Chondrocyte (in vitro differentiated cells): ENCODE measurements around the gene ITGA3. TPM values are rescaled to one million over a fixed set of nuclear protein-coding genes. Genes with fewer than 3 reads are reported as not detected.
A peak's percentile ranks its signal among the peaks of the same experiment; 100 is the strongest.

Experiments
- DNase-seq: peaks from one replicate; pipeline ENCODE4 v3.0.0; 2021; ENCODE audit warnings: mixed read lengths, low spot score
- H3K27ac Mint-ChIP-seq: one replicate; pipeline ENCODE4 v1.8.0; 2021; ENCODE audit warnings: mild to moderate bottlenecking, moderate library complexity, mixed read lengths; ENCODE audit not compliant: unreplicated experiment
- H3K27me3 Mint-ChIP-seq: 2 replicates; pipeline ENCODE4 v1.8.0; 2021; ENCODE audit warnings: low read depth, mixed read lengths
- H3K36me3 Mint-ChIP-seq: 2 replicates; pipeline ENCODE4 v1.8.0; 2021; ENCODE audit warnings: low read depth, mixed read lengths
- H3K4me1 Mint-ChIP-seq: 2 replicates; pipeline ENCODE4 v1.8.0; 2021; ENCODE audit warnings: low read depth, mild to moderate bottlenecking, mixed read lengths
- H3K4me3 Mint-ChIP-seq: one replicate; pipeline ENCODE4 v1.8.0; 2021; ENCODE audit warnings: mild to moderate bottlenecking, moderate library complexity, mixed read lengths; ENCODE audit not compliant: unreplicated experiment
- H3K9me3 Mint-ChIP-seq: 2 replicates; pipeline ENCODE4 v1.8.0; 2021; ENCODE audit warnings: low read depth, mixed read lengths
- total RNA-seq: library from RNA; stranded (reverse); gene quantifications from 3 replicates; pipeline ENCODE4 v1.2.1, GENCODE V29; 2021
- TF ChIP-seq, protein P1 (sequence below): fragments of 200-600 bp; sonication (generic); IDR thresholded peaks from 2 replicates; pipeline ENCODE4 v1.5.0; 2021; ENCODE audit warnings: antibody characterized with exemption, mild to moderate bottlenecking, moderate library complexity

ITGA3 gene
- total RNA-seq, 1 donor from 2014 or later = 216 TPM

DNA sequence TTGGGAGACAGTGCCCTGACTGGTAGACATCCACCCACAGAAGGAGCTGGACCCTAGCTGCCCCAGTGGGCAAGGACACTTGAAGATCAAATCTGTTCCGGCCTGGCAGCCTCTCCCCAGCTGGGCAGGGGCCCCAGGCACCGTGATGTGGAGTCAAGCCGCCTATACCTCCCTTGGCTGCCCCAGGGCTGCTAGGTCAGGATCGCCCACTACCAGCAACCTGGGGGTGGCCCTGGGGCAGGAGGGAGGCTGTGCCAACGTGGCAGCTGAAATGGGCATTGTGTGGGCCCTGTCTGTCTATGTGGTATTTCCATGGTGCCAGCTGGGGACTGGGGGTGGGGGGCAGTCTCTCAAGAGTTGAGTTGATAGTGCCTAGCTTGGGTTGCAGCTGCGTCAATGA is 40.2 kb downstream of the ITGA3 start:
- Mint-ChIP-seq H3K4me1 (peaks cover 35% of the 10 kb centered on the region), H3K9me3 (no peaks in the 10 kb centered on the region), H3K27ac (peak overlapping the region; percentile 94), H3K27me3 (no peaks in the 10 kb centered on the region), H3K4me3 (peak overlapping the region; percentile 94), H3K36me3 (peaks cover 2% of the 10 kb centered on the region)
- TF ChIP-seq, protein P1, sequence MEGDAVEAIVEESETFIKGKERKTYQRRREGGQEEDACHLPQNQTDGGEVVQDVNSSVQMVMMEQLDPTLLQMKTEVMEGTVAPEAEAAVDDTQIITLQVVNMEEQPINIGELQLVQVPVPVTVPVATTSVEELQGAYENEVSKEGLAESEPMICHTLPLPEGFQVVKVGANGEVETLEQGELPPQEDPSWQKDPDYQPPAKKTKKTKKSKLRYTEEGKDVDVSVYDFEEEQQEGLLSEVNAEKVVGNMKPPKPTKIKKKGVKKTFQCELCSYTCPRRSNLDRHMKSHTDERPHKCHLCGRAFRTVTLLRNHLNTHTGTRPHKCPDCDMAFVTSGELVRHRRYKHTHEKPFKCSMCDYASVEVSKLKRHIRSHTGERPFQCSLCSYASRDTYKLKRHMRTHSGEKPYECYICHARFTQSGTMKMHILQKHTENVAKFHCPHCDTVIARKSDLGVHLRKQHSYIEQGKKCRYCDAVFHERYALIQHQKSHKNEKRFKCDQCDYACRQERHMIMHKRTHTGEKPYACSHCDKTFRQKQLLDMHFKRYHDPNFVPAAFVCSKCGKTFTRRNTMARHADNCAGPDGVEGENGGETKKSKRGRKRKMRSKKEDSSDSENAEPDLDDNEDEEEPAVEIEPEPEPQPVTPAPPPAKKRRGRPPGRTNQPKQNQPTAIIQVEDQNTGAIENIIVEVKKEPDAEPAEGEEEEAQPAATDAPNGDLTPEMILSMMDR = no peak
- no peak for DNase-seq

- H3K9me3 Mint-ChIP-seq = no peaks in the 10 kb centered on the region
- peaks cover 40% of the 10 kb centered on the region for H3K4me1 Mint-ChIP-seq
- DNase-seq = no peak
- no peak overlapping the region for H3K27ac Mint-ChIP-seq
- TF ChIP-seq, protein P1 = no peak
- no peaks in the 10 kb centered on the region for H3K27me3 Mint-ChIP-seq
- peaks cover 2% of the 10 kb centered on the region for H3K36me3 Mint-ChIP-seq
- no peak overlapping the region for H3K4me3 Mint-ChIP-seq
Measured at GRCh38 chr17:50096758-50097157, 40.8 kb downstream of the ITGA3 start.

GRCh38 chr17:50097455-50097854 is 41.5 kb downstream of the ITGA3 start:
- no peak for DNase-seq
- H3K36me3 Mint-ChIP-seq = peaks cover 2% of the 10 kb centered on the region
- TF ChIP-seq, protein P1 = no peak
- H3K27ac Mint-ChIP-seq = no peak overlapping the region
- H3K4me3 Mint-ChIP-seq = no peak overlapping the region
- H3K9me3 Mint-ChIP-seq = no peaks in the 10 kb centered on the region
- peaks cover 45% of the 10 kb centered on the region for H3K4me1 Mint-ChIP-seq
- H3K27me3 Mint-ChIP-seq = no peaks in the 10 kb centered on the region

GRCh38 chr17:50097926-50098325 is 42.0 kb downstream of the ITGA3 start:
- Mint-ChIP-seq H3K4me1 (peaks cover 45% of the 10 kb centered on the region), H3K36me3 (peaks cover 2% of the 10 kb centered on the region)

DNA sequence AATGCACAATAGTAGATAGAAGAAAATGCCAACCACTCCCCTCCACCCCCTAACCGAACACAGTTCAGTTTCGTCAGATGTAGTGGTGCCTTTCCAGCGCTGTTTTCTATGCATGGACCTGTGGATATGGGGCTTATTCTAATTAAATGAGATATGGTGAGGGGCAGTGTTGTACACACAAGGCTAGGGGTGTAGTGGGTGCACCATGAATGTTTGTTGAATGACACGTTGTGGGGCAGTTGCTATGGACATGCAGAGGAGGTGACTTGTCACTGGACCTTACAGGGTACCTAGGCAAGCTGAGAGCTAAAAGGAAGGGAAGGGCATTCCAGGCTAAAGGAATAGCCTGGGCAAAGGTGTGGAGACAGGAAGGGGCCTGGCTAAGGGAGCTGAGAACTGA is 42.7 kb downstream of the ITGA3 start:
- TF ChIP-seq, protein P1 = no peak
- DNase-seq = no peak
- no peak overlapping the region for H3K27ac Mint-ChIP-seq
- no peaks in the 10 kb centered on the region for H3K9me3 Mint-ChIP-seq
- no peaks in the 10 kb centered on the region for H3K27me3 Mint-ChIP-seq
- H3K4me1 Mint-ChIP-seq = peaks cover 41% of the 10 kb centered on the region
- peaks cover 2% of the 10 kb centered on the region for H3K36me3 Mint-ChIP-seq
- no peak overlapping the region for H3K4me3 Mint-ChIP-seq

More at GRCh38 chr17:50097926-50098325, 42.0 kb downstream of the ITGA3 start:
- Mint-ChIP-seq H3K27ac (no peak overlapping the region), H3K27me3 (no peaks in the 10 kb centered on the region), H3K9me3 (no peaks in the 10 kb centered on the region), H3K4me3 (no peak overlapping the region)
- no peak for DNase-seq
- TF ChIP-seq, protein P1 = no peak
